Stimulated activated CD8-positive, alpha-beta memory T cell treated with anti-CD3 and anti-CD28 coated beads, Interleukin-15, amount 100 ng/mL, for 24 hours (primary cell): ENCODE results near the gene SCAMP4.

Experiments used
- DNase-seq: peaks from one replicate; pipeline ENCODE4 v3.0.0-alpha.2; 2020; ENCODE audit warnings: low read depth

SCAMP4 gene

GRCh38 chr19:1905110-1905862, at the start of gene SCAMP4, which contains the start of gene ADAT3:
Gene SCAMP4, plus strand, starts transcription at chr19:1905399. Its CDS starts 9,621 bp downstream, at chr19:1915020.
Gene ADAT3, plus strand, starts transcription at chr19:1905399. Its CDS starts 6,649 bp downstream, at chr19:1912048.
- peak; percentile 88 for DNase-seq

- DNase-seq, result no peak
These were observed 49.4 kb upstream of the SCAMP4 start for GRCh38 chr19:1855828-1856255.

- no peak for DNase-seq
These were observed 48.9 kb upstream of the SCAMP4 start for GRCh38 chr19:1856345-1856697.

- DNase-seq, result no peak
These were observed 48.2 kb upstream of the SCAMP4 start for GRCh38 chr19:1856698-1857603.

- no peak for DNase-seq
These were observed 47.4 kb upstream of the SCAMP4 start for GRCh38 chr19:1857648-1858326.

GRCh38 chr19:1858412-1859081, 46.7 kb upstream of the SCAMP4 start:
- no peak for DNase-seq

- DNase-seq, result no peak
These were observed 45.8 kb upstream of the SCAMP4 start for GRCh38 chr19:1859331-1859781.

GRCh38 chr19:1860042-1860775, 45.0 kb upstream of the SCAMP4 start:
- no peak for DNase-seq

- DNase-seq, result no peak
These were observed 44.2 kb upstream of the SCAMP4 start for GRCh38 chr19:1860821-1861598.

GRCh38 chr19:1861599-1862031, 43.6 kb upstream of the SCAMP4 start:
- no peak for DNase-seq

- DNase-seq, result no peak
These were observed 43.2 kb upstream of the SCAMP4 start for GRCh38 chr19:1862068-1862423.

- DNase-seq, result peak; percentile 56
These were observed 42.5 kb upstream of the SCAMP4 start for GRCh38 chr19:1862424-1863327.

- DNase-seq, result no peak
These were observed 41.9 kb upstream of the SCAMP4 start, which contains the start of gene KLF16 for GRCh38 chr19:1863328-1863637. Gene KLF16, minus strand, starts transcription at chr19:1863579. Its CDS starts 82 bp downstream, at chr19:1863497.

- DNase-seq, result peak; percentile 92
These were observed 41.3 kb upstream of the SCAMP4 start for GRCh38 chr19:1863638-1864479.

- DNase-seq, result peak; percentile 42
These were observed 40.6 kb upstream of the SCAMP4 start for GRCh38 chr19:1864480-1865171.

GRCh38 chr19:1865172-1866010, 39.8 kb upstream of the SCAMP4 start:
- DNase-seq, result no peak
